Measurements from ENCODE around the gene PARD6G. TPM values are rescaled to one million over a fixed set of nuclear protein-coding genes. Genes with fewer than 3 reads are reported as not detected.

The PARD6G gene
- total RNA-seq, 1 experiment from 2014 or later = 1.5 TPM

DNA sequence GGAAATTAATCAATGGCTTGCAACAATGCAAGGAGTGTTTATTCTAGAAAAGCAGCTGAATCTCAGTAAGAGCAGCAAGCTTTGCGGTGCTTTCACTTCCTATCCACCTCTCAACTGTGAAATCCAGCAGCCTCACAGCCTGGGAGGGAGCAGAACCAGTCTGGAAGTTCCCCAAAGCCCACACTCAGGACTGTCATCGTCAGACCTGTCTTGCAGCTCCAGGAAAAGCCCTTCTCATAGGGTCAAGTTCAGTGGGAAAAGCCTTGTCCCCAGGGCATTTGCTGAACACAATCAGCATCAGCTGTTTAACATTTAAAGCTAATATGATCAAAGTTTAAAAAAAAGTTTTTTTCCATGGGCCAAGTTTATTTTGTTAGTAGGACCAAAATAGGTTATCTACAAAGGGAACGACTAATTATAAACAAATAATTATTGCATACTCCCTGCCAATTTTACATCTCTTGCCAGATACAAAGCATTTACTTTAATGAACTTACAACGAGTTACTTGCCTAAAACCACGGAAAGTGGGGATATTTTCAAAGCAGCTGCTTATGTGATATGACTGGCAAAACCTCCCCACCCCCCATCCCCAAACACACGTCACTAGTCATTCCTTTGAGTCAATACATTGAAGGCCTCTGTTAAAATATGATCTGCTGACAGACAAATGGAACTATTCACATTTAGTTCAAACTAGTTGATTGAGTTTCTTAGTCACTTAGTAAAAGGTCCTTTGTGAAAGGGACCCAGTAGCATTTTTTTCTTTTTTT is 36.8 kb downstream of the PARD6G start:
- no TSS peak for BruUV-seq (replicated peaks)
- CTCF ChIA-PET = no interaction called here
- no peak overlapping the region for H3K27ac Mint-ChIP-seq (ENCODE audit: unreplicated experiment)

DNA sequence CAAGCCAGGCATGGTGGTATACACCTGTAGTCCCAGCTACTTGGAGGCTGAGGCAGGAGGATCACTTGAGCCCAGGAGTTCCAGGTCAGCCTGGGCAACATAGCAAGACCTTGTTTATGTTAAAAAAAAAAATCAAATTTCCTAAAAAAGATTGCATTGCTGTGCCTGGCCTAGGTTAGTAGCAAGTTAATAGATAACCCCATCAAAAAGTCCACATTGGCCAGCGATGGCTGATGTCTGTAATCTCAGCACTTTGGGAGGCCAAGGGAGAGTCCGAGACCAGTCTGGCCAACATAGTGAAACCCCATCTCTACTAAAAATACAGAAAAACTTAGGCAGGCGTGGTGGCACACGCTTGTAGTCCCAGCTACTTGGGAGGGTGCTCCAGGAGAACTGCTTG is 38.7 kb downstream of the PARD6G start:
- CTCF ChIA-PET = no interaction called here
- no peak overlapping the region for H3K27ac Mint-ChIP-seq (ENCODE audit: unreplicated experiment)
- H3K9me3 Mint-ChIP-seq (ENCODE audit: low read depth, unreplicated experiment) = no peaks in the 10 kb centered on the region
- no peak overlapping the region for H3K4me3 Mint-ChIP-seq (ENCODE audit: low read depth, unreplicated experiment)
- no peaks in the 10 kb centered on the region for H3K27me3 Mint-ChIP-seq (ENCODE audit: unreplicated experiment)
- TF ChIP-seq, protein P1, sequence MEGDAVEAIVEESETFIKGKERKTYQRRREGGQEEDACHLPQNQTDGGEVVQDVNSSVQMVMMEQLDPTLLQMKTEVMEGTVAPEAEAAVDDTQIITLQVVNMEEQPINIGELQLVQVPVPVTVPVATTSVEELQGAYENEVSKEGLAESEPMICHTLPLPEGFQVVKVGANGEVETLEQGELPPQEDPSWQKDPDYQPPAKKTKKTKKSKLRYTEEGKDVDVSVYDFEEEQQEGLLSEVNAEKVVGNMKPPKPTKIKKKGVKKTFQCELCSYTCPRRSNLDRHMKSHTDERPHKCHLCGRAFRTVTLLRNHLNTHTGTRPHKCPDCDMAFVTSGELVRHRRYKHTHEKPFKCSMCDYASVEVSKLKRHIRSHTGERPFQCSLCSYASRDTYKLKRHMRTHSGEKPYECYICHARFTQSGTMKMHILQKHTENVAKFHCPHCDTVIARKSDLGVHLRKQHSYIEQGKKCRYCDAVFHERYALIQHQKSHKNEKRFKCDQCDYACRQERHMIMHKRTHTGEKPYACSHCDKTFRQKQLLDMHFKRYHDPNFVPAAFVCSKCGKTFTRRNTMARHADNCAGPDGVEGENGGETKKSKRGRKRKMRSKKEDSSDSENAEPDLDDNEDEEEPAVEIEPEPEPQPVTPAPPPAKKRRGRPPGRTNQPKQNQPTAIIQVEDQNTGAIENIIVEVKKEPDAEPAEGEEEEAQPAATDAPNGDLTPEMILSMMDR (IDR thresholded peaks at IDR 0.05; ENCODE audit: unreplicated experiment) = no peak
- intact Hi-C loops (cut with micrococcal nuclease; ENCODE audit: unreplicated experiment) = no loop called here
- no TSS peak for BruUV-seq (replicated peaks)
- H3K4me1 Mint-ChIP-seq (ENCODE audit: low read depth, unreplicated experiment) = no peaks in the 10 kb centered on the region
- no peak for DNase-seq
- H3K36me3 Mint-ChIP-seq (ENCODE audit: insufficient read depth, unreplicated experiment) = no peaks in the 10 kb centered on the region

More for the DNA sequence above, 36.8 kb downstream of the PARD6G start:
- DNase-seq = no peak
- intact Hi-C loops (cut with micrococcal nuclease; ENCODE audit: unreplicated experiment) = no loop called here
- Mint-ChIP-seq H3K36me3 (ENCODE audit: insufficient read depth, unreplicated experiment) (no peaks in the 10 kb centered on the region), H3K27me3 (ENCODE audit: unreplicated experiment) (no peaks in the 10 kb centered on the region), H3K4me1 (ENCODE audit: low read depth, unreplicated experiment) (no peaks in the 10 kb centered on the region), H3K4me3 (ENCODE audit: low read depth, unreplicated experiment) (no peak overlapping the region), H3K9me3 (ENCODE audit: low read depth, unreplicated experiment) (no peaks in the 10 kb centered on the region)
- TF ChIP-seq, protein P1 (IDR thresholded peaks at IDR 0.05; ENCODE audit: unreplicated experiment) = no peak

DNA sequence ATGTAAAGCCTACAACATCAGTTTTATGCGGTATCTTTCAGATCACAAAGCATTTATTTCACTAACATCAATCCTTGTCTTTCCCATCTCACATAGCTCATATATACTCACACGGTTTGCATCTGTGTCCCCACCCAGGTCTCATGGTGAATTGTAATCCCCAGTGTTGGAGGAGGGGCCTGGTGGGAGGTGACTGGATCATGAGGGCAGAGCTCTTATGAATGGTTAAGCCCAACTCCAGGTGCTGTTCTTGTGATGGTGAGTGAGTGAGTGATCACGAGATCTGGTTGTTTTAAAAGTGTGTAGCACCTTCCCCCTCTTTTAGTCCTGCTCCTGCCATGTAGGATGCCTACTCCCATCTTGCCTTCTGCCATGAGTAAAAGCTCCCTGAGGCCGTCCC is 42.0 kb downstream of the PARD6G start:
- CTCF ChIA-PET = no interaction called here
- Mint-ChIP-seq H3K4me3 (ENCODE audit: low read depth, unreplicated experiment) (no peak overlapping the region), H3K27me3 (ENCODE audit: unreplicated experiment) (no peaks in the 10 kb centered on the region), H3K36me3 (ENCODE audit: insufficient read depth, unreplicated experiment) (no peaks in the 10 kb centered on the region), H3K4me1 (ENCODE audit: low read depth, unreplicated experiment) (no peaks in the 10 kb centered on the region), H3K27ac (ENCODE audit: unreplicated experiment) (no peak overlapping the region), H3K9me3 (ENCODE audit: low read depth, unreplicated experiment) (no peaks in the 10 kb centered on the region)
- TF ChIP-seq, protein P1 (IDR thresholded peaks at IDR 0.05; ENCODE audit: unreplicated experiment) = no peak
- no peak for DNase-seq
- intact Hi-C loops (cut with micrococcal nuclease; ENCODE audit: unreplicated experiment) = no loop called here
- no TSS peak for BruUV-seq (replicated peaks)

DNA sequence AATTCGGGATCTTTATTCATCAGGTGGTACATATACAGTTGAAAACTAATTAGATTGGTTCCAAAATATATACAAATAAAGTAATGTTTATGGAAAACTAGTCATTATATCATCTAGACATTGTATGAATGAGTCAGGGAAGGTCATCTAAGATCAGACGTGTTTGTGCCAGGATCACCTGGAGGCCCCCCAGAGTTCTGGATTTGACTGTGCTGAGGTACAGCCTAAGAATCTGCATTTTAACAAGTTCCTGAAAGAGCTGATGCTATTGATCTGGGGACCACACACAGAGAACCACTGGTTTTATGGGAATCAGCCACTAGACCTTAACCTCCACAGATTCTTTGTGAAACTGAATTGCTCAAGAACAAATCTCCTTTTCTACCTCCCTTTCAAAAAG is 43.2 kb downstream of the PARD6G start:
- no TSS peak for BruUV-seq (replicated peaks)
- TF ChIP-seq, protein P1 (IDR thresholded peaks at IDR 0.05; ENCODE audit: unreplicated experiment) = no peak
- DNase-seq = no peak
- H3K27me3 Mint-ChIP-seq (ENCODE audit: unreplicated experiment) = no peaks in the 10 kb centered on the region
- H3K4me1 Mint-ChIP-seq (ENCODE audit: low read depth, unreplicated experiment) = no peaks in the 10 kb centered on the region
- no peak overlapping the region for H3K4me3 Mint-ChIP-seq (ENCODE audit: low read depth, unreplicated experiment)
- intact Hi-C loops (cut with micrococcal nuclease; ENCODE audit: unreplicated experiment) = no loop called here
- H3K36me3 Mint-ChIP-seq (ENCODE audit: insufficient read depth, unreplicated experiment) = no peaks in the 10 kb centered on the region
- CTCF ChIA-PET = no interaction called here
- no peaks in the 10 kb centered on the region for H3K9me3 Mint-ChIP-seq (ENCODE audit: low read depth, unreplicated experiment)
- no peak overlapping the region for H3K27ac Mint-ChIP-seq (ENCODE audit: unreplicated experiment)
